GM21825 (cell line): ENCODE data around the gene PCBP1.
A peak's percentile ranks its signal among the peaks of the same experiment; 100 is the strongest.
"Not testable (repeated sequence)": the region's sequence is repeated elsewhere in the genome, so short reads cannot be mapped to it uniquely, and the experiment has no call there.

Experiments used
- ATAC-seq: cut with Tn5 transposase; IDR thresholded peaks from one replicate; pipeline ENCODE4 v1.9.1; 2021; ENCODE audit warnings: mild to moderate bottlenecking, moderate library complexity; ENCODE audit not compliant: unreplicated experiment

Gene PCBP1

GRCh38 chr2:70123051-70123828 is 36.0 kb downstream of the PCBP1 start:
- ATAC-seq: no peak

- ATAC-seq: no peak
Observed at GRCh38 chr2:70123829-70124116, 36.5 kb downstream of the PCBP1 start.

GRCh38 chr2:70124983-70125480 is 37.8 kb downstream of the PCBP1 start:
- peak; percentile 30 for ATAC-seq

- no peak for ATAC-seq
Observed at GRCh38 chr2:70125498-70125898, 38.2 kb downstream of the PCBP1 start.

- ATAC-seq: no peak
Observed at GRCh38 chr2:70126413-70126812, 39.1 kb downstream of the PCBP1 start.

- ATAC-seq: no peak
Observed at GRCh38 chr2:70128005-70128404, 40.7 kb downstream of the PCBP1 start.

- ATAC-seq: not testable (repeated sequence)
Observed at GRCh38 chr2:70131344-70132143, 44.3 kb downstream of the PCBP1 start.

GRCh38 chr2:70132244-70133126 is 45.2 kb downstream of the PCBP1 start:
- ATAC-seq: peak; percentile 51

- ATAC-seq: no peak
Observed at GRCh38 chr2:70133127-70133452, 45.8 kb downstream of the PCBP1 start.

- no peak for ATAC-seq
Observed at GRCh38 chr2:70133491-70134322, 46.4 kb downstream of the PCBP1 start.

GRCh38 chr2:70134323-70134983 is 47.2 kb downstream of the PCBP1 start:
- ATAC-seq: not testable (repeated sequence)
